ENCODE data around the gene MEI1. TPM values are rescaled to one million over a fixed set of nuclear protein-coding genes. Genes with fewer than 3 reads are reported as not detected.

The MEI1 gene
- total and polyA plus RNA-seq, 4 donors: 0.33 to 1.3 (median 0.72) TPM

DNA sequence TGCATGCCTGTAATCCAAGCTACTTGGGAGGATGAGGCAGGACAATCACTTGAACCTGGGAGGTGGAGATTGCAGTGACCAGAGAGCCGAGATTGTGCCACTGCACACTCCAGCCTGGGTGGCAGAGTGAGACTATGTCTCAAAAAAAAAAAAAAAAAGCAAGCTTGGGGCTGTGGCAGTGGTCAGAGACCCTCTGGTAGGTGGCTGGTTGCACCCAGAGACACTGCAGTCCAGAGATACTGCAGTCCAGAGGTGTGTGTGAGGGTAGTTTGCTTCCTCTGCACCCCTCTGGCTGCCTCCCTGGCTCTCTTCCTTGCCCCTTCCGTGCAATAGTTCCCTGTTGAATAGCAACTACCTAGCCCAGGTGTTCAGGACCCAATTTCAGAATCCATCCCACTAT is 99.4 kb downstream of the MEI1 start:
- TF ChIP-seq RAD21 (IDR thresholded peaks at IDR 0.05) (no peak), GABPA (IDR thresholded peaks at IDR 0.05 in 1 of 2, conservative IDR thresholded peaks at IDR 0.05 in 1 of 2) (no peak), SP1 (IDR thresholded peaks at IDR 0.05) (no peak), FOXA2 (IDR thresholded peaks at IDR 0.05) (no peak), EGR1 (IDR thresholded peaks at IDR 0.05; ENCODE audit: low read depth in 2 of 2) (no peak), HNF4A (conservative IDR thresholded peaks at IDR 0.05) (no peak), JUND (IDR thresholded peaks at IDR 0.05) (no peak), RXRA (IDR thresholded peaks at IDR 0.05) (no peak), TAF1 (conservative IDR thresholded peaks at IDR 0.05) (no peak), HNF4G (IDR thresholded peaks at IDR 0.05) (no peak), NR2F2 (IDR thresholded peaks at IDR 0.05) (no peak), FOXA1 (IDR thresholded peaks at IDR 0.05) (no peak), YY1 (IDR thresholded peaks at IDR 0.05) (no peak), MAX (IDR thresholded peaks at IDR 0.05) (no peak)
- TF ChIP-seq, protein P1, sequence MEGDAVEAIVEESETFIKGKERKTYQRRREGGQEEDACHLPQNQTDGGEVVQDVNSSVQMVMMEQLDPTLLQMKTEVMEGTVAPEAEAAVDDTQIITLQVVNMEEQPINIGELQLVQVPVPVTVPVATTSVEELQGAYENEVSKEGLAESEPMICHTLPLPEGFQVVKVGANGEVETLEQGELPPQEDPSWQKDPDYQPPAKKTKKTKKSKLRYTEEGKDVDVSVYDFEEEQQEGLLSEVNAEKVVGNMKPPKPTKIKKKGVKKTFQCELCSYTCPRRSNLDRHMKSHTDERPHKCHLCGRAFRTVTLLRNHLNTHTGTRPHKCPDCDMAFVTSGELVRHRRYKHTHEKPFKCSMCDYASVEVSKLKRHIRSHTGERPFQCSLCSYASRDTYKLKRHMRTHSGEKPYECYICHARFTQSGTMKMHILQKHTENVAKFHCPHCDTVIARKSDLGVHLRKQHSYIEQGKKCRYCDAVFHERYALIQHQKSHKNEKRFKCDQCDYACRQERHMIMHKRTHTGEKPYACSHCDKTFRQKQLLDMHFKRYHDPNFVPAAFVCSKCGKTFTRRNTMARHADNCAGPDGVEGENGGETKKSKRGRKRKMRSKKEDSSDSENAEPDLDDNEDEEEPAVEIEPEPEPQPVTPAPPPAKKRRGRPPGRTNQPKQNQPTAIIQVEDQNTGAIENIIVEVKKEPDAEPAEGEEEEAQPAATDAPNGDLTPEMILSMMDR (IDR thresholded peaks at IDR 0.05; ENCODE audit: low read depth, low read length, missing input control): no peak
- TF ChIP-seq, protein P2, sequence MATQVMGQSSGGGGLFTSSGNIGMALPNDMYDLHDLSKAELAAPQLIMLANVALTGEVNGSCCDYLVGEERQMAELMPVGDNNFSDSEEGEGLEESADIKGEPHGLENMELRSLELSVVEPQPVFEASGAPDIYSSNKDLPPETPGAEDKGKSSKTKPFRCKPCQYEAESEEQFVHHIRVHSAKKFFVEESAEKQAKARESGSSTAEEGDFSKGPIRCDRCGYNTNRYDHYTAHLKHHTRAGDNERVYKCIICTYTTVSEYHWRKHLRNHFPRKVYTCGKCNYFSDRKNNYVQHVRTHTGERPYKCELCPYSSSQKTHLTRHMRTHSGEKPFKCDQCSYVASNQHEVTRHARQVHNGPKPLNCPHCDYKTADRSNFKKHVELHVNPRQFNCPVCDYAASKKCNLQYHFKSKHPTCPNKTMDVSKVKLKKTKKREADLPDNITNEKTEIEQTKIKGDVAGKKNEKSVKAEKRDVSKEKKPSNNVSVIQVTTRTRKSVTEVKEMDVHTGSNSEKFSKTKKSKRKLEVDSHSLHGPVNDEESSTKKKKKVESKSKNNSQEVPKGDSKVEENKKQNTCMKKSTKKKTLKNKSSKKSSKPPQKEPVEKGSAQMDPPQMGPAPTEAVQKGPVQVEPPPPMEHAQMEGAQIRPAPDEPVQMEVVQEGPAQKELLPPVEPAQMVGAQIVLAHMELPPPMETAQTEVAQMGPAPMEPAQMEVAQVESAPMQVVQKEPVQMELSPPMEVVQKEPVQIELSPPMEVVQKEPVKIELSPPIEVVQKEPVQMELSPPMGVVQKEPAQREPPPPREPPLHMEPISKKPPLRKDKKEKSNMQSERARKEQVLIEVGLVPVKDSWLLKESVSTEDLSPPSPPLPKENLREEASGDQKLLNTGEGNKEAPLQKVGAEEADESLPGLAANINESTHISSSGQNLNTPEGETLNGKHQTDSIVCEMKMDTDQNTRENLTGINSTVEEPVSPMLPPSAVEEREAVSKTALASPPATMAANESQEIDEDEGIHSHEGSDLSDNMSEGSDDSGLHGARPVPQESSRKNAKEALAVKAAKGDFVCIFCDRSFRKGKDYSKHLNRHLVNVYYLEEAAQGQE (IDR thresholded peaks at IDR 0.05): no peak
- TF ChIP-seq, protein P3, sequence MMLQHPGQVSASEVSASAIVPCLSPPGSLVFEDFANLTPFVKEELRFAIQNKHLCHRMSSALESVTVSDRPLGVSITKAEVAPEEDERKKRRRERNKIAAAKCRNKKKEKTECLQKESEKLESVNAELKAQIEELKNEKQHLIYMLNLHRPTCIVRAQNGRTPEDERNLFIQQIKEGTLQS (IDR thresholded peaks at IDR 0.05): no peak
- TF ChIP-seq, protein P4, sequence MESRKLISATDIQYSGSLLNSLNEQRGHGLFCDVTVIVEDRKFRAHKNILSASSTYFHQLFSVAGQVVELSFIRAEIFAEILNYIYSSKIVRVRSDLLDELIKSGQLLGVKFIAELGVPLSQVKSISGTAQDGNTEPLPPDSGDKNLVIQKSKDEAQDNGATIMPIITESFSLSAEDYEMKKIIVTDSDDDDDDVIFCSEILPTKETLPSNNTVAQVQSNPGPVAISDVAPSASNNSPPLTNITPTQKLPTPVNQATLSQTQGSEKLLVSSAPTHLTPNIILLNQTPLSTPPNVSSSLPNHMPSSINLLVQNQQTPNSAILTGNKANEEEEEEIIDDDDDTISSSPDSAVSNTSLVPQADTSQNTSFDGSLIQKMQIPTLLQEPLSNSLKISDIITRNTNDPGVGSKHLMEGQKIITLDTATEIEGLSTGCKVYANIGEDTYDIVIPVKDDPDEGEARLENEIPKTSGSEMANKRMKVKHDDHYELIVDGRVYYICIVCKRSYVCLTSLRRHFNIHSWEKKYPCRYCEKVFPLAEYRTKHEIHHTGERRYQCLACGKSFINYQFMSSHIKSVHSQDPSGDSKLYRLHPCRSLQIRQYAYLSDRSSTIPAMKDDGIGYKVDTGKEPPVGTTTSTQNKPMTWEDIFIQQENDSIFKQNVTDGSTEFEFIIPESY (IDR thresholded peaks at IDR 0.05): no peak
- no peaks in the 10 kb centered on the region for H3K27me3 ChIP-seq (ENCODE audit: control insufficient read depth in 4 of 4, insufficient read depth in 4 of 4, low read length in 3 of 4)
- DNase-seq (ENCODE audit: low spot score): no peak
- WGBS: 99% methylated on average over 2 of the region's 2 CpGs
- no peaks in the 10 kb centered on the region for H3K9me3 ChIP-seq (ENCODE audit: control insufficient read depth in 4 of 4, low read length in 3 of 4)
- H3K36me3 ChIP-seq (ENCODE audit: control insufficient read depth in 4 of 4, insufficient read depth in 3 of 4, low read depth in 1 of 4, low read length in 3 of 4): no peaks in the 10 kb centered on the region
- peaks cover 0 to 23% (median 17%) of the 10 kb centered on the region in 4 donors for H3K4me1 ChIP-seq (ENCODE audit: control insufficient read depth in 4 of 4, insufficient read depth in 4 of 4, low read length in 3 of 4)
- no peak overlapping the region for H3K27ac ChIP-seq (ENCODE audit: low read depth in 1 of 2, low read length in 2 of 2)
- H3K9ac ChIP-seq (ENCODE audit: low read depth in 1 of 2, low read length in 2 of 2): no peak overlapping the region
- no peak overlapping the region for H3K4me3 ChIP-seq (ENCODE audit: low read depth in 1 of 3, low read length in 3 of 3)

Data from liver (tissue), 9 donors.